H54 (cell line): ENCODE measurements around the gene SMIM41.
"Not testable (repeated sequence)": the region's sequence is repeated elsewhere in the genome, so short reads cannot be mapped to it uniquely, and the experiment has no call there.

ENCODE experiments used
- DNase-seq: peaks from one replicate; pipeline ENCODE4 v3.0.0; 2011; ENCODE audit warnings: low spot score, mixed read lengths; ENCODE audit not compliant: insufficient read length
- FAIRE-seq: peaks from 3 replicates; lab custom pipeline; 2011; peaks lifted over from hg19 to GRCh38; lab: Jason Lieb, UNC
- POLR2A ChIP-seq: IDR thresholded peaks from 2 replicates; pipeline ENCODE4 v1.6.1; 2011; ENCODE audit warnings: low read depth, mild to moderate bottlenecking, low read length

The SMIM41 gene

DNA sequence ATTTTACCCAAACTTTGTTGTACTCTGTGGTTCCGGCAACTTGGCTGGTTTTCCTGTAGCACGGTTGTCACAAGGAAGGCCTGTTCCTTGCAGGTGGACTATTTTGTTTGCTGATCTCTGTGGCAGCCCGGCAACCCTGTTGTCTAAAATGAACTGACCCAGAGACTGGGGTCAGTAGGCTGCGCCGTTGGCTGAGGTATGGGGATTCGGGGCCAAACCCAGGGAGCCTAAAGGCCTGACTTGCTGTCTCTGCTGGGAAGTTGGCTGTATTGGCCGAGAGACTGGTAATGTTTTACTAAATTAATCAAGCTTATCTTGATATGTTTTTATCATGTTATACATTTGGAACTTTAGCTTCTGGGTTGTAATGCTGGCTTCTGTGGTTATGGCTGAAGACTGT lies 13.8 kb downstream of the SMIM41 start:
- DNase-seq (no peak), FAIRE-seq (no peak)
- no peak for TF ChIP-seq POLR2A

DNA sequence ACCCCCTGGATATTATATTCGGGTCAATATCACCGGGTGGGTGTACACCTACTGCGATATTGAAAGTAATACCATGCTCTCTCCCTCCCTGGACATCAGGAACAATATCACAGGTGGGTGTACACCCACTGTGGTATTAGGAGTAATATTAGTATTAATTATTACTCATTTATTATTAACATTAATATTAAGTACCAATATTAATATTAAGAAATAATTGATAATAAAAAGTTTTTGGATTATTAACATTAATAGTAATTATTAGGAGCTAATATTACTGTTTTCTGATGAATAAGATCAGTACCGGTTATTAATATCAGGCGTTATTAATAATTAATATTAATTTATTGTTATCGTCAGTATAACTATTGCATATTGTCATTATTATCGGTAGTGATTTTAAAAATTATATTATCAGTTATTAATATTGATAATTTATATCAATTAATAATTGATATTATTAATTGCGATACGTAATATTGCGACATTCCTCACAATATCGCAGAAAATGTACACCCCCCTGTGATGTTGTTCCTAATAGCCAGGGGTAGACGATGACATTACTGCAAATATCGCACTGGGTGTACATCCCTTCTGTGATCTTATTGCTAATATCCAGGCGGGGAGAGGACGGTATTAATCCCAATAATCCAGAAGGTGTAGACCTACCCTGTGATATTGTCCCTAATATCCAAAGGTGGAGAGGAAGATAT lies 17.0 kb downstream of the SMIM41 start:
- DNase-seq (no peak), FAIRE-seq (no peak)
- no peak for TF ChIP-seq POLR2A

DNA sequence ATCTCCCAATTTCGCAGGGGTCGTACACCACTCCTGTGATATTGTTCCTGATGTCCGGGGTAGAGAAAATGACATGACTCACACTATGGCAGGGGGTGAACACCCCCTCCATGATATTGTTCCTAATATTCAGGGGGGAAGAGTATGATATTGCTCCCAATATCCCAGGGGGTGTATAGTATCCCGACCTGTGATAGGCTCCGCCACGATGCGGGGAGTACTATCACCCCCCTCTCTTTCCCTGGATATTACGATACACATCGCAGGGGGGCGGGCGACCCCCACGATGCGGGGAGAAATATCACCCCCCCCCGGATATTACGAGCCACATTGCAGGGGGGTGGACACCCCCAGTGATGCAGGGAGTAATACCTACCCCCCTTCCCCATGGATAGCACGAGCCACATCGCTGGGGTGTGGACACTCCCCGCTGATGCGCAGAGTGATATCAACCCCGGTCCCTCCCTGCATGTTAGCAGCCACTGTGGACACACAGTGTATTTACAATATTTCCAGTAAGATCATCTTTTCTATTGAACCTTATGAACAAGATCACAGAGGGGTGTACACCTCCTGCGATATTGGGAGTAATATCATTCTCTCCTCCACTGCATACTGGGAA lies 17.7 kb downstream of the SMIM41 start:
- no peak for FAIRE-seq
- no peak for TF ChIP-seq POLR2A
- DNase-seq: no peak

DNA sequence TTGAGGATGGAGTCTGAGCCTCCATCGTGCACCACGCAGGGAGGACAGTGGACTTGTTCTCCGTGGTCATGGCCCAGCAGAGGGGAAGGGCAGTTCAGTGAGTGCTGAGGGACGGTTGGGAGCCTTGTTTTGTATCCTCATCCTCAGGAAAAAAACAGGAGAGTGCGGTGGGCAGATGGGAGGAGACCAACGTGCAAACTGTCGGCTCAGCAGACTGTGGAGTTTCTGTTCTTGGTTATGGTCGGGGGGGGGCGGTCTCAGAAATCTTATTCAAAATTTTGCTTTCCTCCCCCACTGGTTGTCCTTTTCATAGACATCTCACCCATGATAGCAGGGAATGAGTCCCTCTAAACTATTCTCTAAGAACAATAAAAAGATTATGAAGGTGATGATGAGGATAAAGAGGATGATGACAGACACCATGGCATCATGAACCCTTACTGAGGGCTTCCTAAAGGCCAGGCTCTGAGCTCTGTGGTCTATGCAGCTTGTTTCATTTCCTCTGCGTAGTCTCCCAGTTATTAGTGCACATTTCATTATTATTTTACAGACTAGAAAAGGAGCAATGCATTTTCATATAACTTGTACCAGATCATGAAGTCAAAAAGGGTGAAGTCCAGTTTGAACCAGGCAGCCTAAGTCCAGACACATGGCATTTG lies 25.1 kb downstream of the SMIM41 start:
- FAIRE-seq, DNase-seq: not testable (repeated sequence)

GRCh38 chr12:52116222-52117125 lies 37.0 kb downstream of the SMIM41 start:
- DNase-seq, FAIRE-seq: not testable (repeated sequence)

- not testable (repeated sequence) for DNase-seq, FAIRE-seq
These were observed 38.4 kb downstream of the SMIM41 start for GRCh38 chr12:52117806-52118475.

DNA sequence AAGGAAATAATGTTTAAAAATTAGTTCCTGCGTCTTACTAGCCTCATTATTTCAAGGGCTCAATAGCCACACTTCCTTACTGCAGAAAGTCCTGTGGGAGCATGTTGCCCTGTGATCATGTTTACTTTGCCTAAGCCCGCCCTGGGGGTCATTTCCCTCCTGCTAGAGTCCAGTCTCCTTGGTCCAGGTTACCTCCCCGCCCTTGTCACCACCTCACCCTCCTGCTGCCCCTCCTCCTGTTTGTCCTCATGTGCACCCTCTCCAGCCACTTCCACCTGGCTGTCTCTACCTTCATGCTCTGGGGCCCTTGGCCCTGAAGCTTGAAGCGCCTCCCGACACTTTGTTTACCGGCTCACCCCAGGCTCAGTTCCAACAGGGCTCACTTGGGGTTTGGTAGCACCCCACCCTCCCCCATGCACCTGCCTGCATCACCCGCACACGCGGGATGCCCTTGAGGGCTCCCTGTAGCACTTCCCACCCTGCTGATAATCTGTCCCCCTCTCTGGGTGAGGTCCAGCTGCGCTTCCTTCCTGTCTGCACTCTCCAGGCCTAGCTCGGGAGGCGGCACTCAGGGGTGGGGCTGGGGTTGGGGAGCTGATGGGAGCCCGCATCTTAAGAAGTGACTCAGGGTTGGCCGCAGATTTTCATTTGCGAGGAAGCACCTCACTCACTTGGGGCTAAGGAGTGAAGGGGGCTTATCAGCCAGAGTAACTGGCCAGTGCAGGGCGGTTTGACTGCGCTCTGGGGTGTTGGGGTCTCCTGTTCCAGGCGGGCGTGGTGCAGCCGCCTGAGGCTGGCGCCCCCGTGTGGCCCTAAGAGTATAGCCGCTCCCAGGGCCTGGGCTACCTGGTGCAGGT lies 40.1 kb downstream of the SMIM41 start:
- DNase-seq (peak; percentile 50), FAIRE-seq (no peak)

GRCh38 chr12:52120951-52121823 lies 41.7 kb downstream of the SMIM41 start:
- FAIRE-seq: no peak
- no peak for DNase-seq
- TF ChIP-seq POLR2A: no peak

More for the DNA sequence above, 40.1 kb downstream of the SMIM41 start:
- TF ChIP-seq POLR2A: no peak

- DNase-seq (peak; percentile 69), FAIRE-seq (no peak)
- no peak for TF ChIP-seq POLR2A
These were observed 42.5 kb downstream of the SMIM41 start for GRCh38 chr12:52121824-52122539.

- no peak for FAIRE-seq
- no peak for DNase-seq
- TF ChIP-seq POLR2A: no peak
These were observed 43.0 kb downstream of the SMIM41 start for GRCh38 chr12:52122540-52122871.

DNA sequence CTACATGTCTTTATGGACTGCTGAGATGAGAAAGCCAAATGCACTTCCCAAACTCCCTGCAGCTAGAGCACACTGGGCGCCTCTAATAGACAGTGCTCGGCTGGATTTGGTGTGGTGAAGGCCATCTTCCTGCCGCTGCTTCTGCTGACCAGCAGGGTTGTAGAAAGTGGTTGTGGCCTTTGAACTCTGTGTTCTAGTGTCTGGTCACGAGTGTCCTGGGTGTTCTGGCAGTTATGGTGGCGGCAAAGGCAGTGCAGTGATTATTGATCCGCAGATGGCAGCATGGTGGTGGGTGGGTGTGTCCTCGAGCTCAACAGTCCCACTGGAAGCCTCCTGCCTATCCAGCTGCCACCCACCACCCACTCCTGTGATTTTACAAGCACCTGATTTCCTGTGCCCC lies 43.4 kb downstream of the SMIM41 start:
- DNase-seq (no peak), FAIRE-seq (no peak)
- no peak for TF ChIP-seq POLR2A
